Measurements from ENCODE around the gene AASDH.
A peak's percentile ranks its signal among the peaks of the same experiment; 100 is the strongest.

Gene AASDH

GRCh38 chr4:56387023-56388001 is at the start of gene AASDH:
AASDH (minus strand) TSS chr4:56387491; CDS start chr4:56384299, 3,192 bp downstream.
- DNase-seq = peak; percentile 64

- peak; percentile 77 for DNase-seq
Observed at GRCh38 chr4:56435140-56435926, 48.0 kb upstream of the AASDH start, which contains the start of gene PPAT. PPAT (minus strand) TSS chr4:56435615; CDS start chr4:56435477, 138 bp downstream.

GRCh38 chr4:56434599-56435139 is 47.4 kb upstream of the AASDH start:
- DNase-seq = peak; percentile 3

- no peak for DNase-seq
Observed at GRCh38 chr4:56433280-56433679, 46.0 kb upstream of the AASDH start.

- DNase-seq = no peak
Observed at GRCh38 chr4:56430203-56430602, 42.9 kb upstream of the AASDH start.

- DNase-seq = no peak
Observed at GRCh38 chr4:56427179-56427578, 39.9 kb upstream of the AASDH start.

GRCh38 chr4:56426273-56426672 is 39.0 kb upstream of the AASDH start:
- DNase-seq = no peak

GRCh38 chr4:56425518-56425917 is 38.2 kb upstream of the AASDH start:
- no peak for DNase-seq

GRCh38 chr4:56424697-56425514 is 37.6 kb upstream of the AASDH start:
- DNase-seq = no peak

GRCh38 chr4:56424176-56424575 is 36.9 kb upstream of the AASDH start:
- no peak for DNase-seq

- DNase-seq = no peak
Observed at GRCh38 chr4:56417396-56417795, 30.1 kb upstream of the AASDH start.

- no peak for DNase-seq
Observed at GRCh38 chr4:56416349-56416748, 29.1 kb upstream of the AASDH start.

GRCh38 chr4:56414135-56414670 is 26.9 kb upstream of the AASDH start:
- DNase-seq = no peak

GRCh38 chr4:56410247-56411062 is 23.2 kb upstream of the AASDH start:
- DNase-seq = peak; percentile 65

GRCh38 chr4:56409511-56410090 is 22.3 kb upstream of the AASDH start:
- DNase-seq = no peak

GRCh38 chr4:56408978-56409377 is 21.7 kb upstream of the AASDH start:
- no peak for DNase-seq

- DNase-seq = no peak
Observed at GRCh38 chr4:56406151-56406550, 18.9 kb upstream of the AASDH start.

GRCh38 chr4:56405016-56405415 is 17.7 kb upstream of the AASDH start:
- no peak for DNase-seq

- no peak for DNase-seq
Observed at GRCh38 chr4:56400560-56400959, 13.3 kb upstream of the AASDH start.

GRCh38 chr4:56391270-56391669 is 4.0 kb upstream of the AASDH start:
- no peak for DNase-seq

GRCh38 chr4:56389558-56389957 is 2.3 kb upstream of the AASDH start:
- no peak for DNase-seq

Data from NCI-H1436 treated with DMSO at 0.1 percent for 48 hours (cell line).